ENCODE results near the gene CEP44.
A peak's percentile ranks its signal among the peaks of the same experiment; 100 is the strongest.
"Not testable (repeated sequence)": the region's sequence is repeated elsewhere in the genome, so short reads cannot be mapped to it uniquely, and the experiment has no call there.

The CEP44 gene

GRCh38 chr4:174332741-174333493 lies 49.2 kb downstream of the CEP44 start:
- Mint-ChIP-seq H3K4me3 (no peak overlapping the region), H3K27ac (no peak overlapping the region), H3K36me3 (peaks cover 5% of the 10 kb centered on the region), H3K4me1 (no peaks in the 10 kb centered on the region), H3K9me3 (no peaks in the 10 kb centered on the region), H3K27me3 (no peaks in the 10 kb centered on the region)
- ATAC-seq = no peak

- Mint-ChIP-seq H3K36me3 (peaks cover 5% of the 10 kb centered on the region), H3K27ac (no peak overlapping the region), H3K4me1 (no peaks in the 10 kb centered on the region), H3K9me3 (no peaks in the 10 kb centered on the region), H3K4me3 (no peak overlapping the region), H3K27me3 (no peaks in the 10 kb centered on the region)
- peak; percentile 34 for ATAC-seq
Measured at GRCh38 chr4:174334628-174335027, 50.9 kb downstream of the CEP44 start.

DNA sequence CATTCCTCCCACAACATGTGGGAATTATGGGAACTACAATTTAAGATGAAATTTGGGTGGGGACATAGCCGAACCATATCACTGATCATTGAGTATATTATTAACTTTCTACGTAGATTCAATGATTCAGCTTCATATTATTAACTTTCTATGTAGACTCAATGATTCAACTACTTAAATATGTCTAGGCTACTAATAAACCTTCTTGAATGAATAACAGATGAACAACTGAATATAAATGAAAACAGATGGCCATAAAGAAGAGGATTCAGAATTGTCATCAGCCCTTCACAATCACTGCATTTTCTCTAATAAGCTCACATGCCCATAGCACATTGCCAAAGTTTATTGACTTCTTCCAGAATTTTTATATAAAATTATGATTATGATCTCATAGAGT lies 57.0 kb downstream of the CEP44 start:
- ATAC-seq = no peak
- Mint-ChIP-seq H3K9me3 (peaks cover 3% of the 10 kb centered on the region), H3K4me1 (no peaks in the 10 kb centered on the region), H3K27me3 (peaks cover 11% of the 10 kb centered on the region), H3K4me3 (no peak overlapping the region), H3K36me3 (no peaks in the 10 kb centered on the region), H3K27ac (no peak overlapping the region)

DNA sequence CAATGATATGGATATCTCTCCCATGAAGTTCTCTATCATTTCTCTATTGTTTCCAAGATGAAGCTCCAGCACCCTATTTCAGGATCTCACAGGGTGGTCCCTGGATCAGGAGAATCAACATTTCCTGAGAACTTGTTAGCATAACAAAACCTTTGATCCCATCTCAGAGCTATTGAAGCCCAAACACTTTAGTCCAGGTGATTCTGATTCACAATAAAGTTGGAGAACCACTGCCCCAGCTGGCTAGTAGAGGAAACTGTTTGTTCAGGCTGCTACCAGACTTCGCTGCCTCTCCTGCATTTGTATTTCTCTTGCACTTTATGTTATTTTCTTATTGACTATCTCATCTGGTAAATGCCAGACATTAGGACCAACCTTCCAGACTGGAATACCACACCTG lies 65.4 kb downstream of the CEP44 start:
- no peak for ATAC-seq
- peaks cover 7% of the 10 kb centered on the region for H3K9me3 Mint-ChIP-seq
- H3K27ac Mint-ChIP-seq = no peak overlapping the region
- no peaks in the 10 kb centered on the region for H3K4me1 Mint-ChIP-seq
- peaks cover 56% of the 10 kb centered on the region for H3K27me3 Mint-ChIP-seq
- no peak overlapping the region for H3K4me3 Mint-ChIP-seq
- peaks cover 7% of the 10 kb centered on the region for H3K36me3 Mint-ChIP-seq

GRCh38 chr4:174352061-174352819 lies 68.5 kb downstream of the CEP44 start:
- no peak overlapping the region for H3K4me3 Mint-ChIP-seq
- peaks cover 7% of the 10 kb centered on the region for H3K36me3 Mint-ChIP-seq
- peaks cover 7% of the 10 kb centered on the region for H3K9me3 Mint-ChIP-seq
- peaks cover 45% of the 10 kb centered on the region for H3K27me3 Mint-ChIP-seq
- H3K27ac Mint-ChIP-seq = no peak overlapping the region
- no peak for ATAC-seq
- no peaks in the 10 kb centered on the region for H3K4me1 Mint-ChIP-seq

DNA sequence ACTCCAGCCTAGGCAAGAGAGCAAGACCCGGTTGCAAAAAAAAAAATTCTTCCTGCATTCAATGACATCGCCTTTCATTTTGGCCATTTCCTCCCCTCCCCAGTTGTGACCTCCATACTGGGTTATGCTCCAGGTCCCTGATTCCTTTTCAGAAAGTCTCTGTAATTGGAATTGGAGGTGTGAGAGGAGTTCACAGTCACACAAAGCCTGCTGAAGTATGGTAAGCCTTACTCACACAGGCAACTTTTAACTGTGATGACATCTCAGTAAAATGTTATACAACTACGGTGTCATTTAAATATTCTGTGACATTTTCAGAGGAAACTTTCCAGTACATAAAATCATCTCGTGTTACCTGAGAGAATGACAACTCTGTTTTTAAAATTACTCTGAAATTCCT lies 73.6 kb downstream of the CEP44 start:
- ATAC-seq = no peak
- H3K27me3 Mint-ChIP-seq = peaks cover 26% of the 10 kb centered on the region
- H3K27ac Mint-ChIP-seq = no peak overlapping the region
- H3K4me3 Mint-ChIP-seq = no peak overlapping the region
- no peaks in the 10 kb centered on the region for H3K36me3 Mint-ChIP-seq
- H3K9me3 Mint-ChIP-seq = no peaks in the 10 kb centered on the region
- H3K4me1 Mint-ChIP-seq = no peaks in the 10 kb centered on the region

GRCh38 chr4:174358410-174358809 lies 74.7 kb downstream of the CEP44 start:
- H3K27me3 Mint-ChIP-seq = peaks cover 26% of the 10 kb centered on the region
- no peaks in the 10 kb centered on the region for H3K36me3 Mint-ChIP-seq
- H3K27ac Mint-ChIP-seq = no peak overlapping the region
- no peak for ATAC-seq
- H3K4me1 Mint-ChIP-seq = no peaks in the 10 kb centered on the region
- no peak overlapping the region for H3K4me3 Mint-ChIP-seq
- no peaks in the 10 kb centered on the region for H3K9me3 Mint-ChIP-seq

DNA sequence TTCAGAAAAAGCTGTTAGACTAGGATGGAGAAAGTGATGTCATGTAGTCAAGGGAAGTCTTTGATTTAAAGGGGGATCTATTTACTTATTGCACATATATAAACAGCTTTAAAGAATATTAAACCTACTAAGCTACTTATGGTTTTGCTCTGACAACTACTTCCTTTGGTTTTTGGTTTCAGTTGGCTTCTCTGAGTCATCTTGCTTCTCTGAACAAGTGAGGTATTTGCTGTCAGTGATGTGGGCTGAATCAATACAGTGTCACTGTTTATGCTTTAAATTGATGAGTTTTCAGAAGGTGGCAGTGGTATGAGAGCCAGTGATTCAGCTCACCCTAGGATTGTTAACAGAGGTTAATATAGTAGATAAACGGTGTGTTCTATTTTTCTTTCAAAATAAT lies 75.1 kb downstream of the CEP44 start:
- H3K4me3 Mint-ChIP-seq = no peak overlapping the region
- peak; percentile 45 for ATAC-seq

DNA sequence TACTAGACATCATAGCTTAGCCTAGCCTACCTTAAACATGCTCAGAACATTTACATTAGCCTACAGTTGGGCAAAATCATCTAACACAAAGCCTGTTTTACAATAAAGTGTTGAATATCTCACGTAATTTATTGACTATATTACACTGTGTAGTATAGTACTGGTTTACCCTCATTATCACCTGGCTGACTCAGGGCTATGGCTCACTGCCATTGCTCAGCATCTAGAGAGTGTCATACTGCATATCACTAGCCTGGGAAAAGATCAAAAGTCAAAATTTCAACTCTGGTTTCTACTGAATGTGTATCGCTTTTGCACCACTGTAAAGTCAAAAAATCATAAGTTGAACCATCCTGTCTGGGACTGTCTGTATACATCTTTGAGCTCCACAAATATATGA lies 78.6 kb downstream of the CEP44 start:
- Mint-ChIP-seq H3K27ac (no peak overlapping the region), H3K27me3 (peaks cover 11% of the 10 kb centered on the region), H3K4me3 (no peak overlapping the region), H3K9me3 (no peaks in the 10 kb centered on the region), H3K4me1 (no peaks in the 10 kb centered on the region), H3K36me3 (no peaks in the 10 kb centered on the region)
- ATAC-seq = no peak

More for the DNA sequence above, 75.1 kb downstream of the CEP44 start:
- Mint-ChIP-seq H3K27ac (no peak overlapping the region), H3K4me1 (no peaks in the 10 kb centered on the region), H3K27me3 (peaks cover 26% of the 10 kb centered on the region), H3K36me3 (no peaks in the 10 kb centered on the region), H3K9me3 (no peaks in the 10 kb centered on the region)

- not testable (repeated sequence) for H3K27ac Mint-ChIP-seq, H3K4me1 Mint-ChIP-seq, H3K9me3 Mint-ChIP-seq, ATAC-seq, H3K36me3 Mint-ChIP-seq, H3K4me3 Mint-ChIP-seq, H3K27me3 Mint-ChIP-seq
Measured at GRCh38 chr4:174363782-174364181, 80.1 kb downstream of the CEP44 start.

DNA sequence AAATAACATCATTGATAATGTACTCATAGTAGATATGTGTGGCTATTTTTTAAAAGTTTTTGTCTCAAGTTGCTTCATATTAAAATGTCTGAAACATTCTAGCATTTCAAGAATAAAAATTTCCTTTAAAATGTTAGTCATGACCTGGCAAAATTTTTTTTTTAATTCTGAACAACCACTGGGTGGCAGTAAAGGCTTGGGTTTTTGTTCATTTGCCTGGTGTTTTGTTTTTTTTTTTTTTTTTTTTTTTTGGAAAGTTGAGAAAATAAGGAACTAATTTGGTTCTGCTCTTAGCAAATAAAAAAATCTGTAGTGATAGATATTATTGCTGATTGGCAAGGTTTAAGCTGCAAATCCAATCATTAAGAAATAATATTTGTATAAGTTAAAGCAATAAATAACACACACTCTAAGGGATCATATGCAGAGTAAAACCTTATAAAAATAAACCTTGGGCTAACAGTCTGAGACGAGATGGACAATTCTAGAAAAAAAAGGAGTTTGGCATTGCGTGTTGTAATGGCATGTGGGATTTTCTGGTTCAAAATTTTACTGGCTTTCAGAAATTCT lies 81.4 kb downstream of the CEP44 start:
- Mint-ChIP-seq H3K4me1 (no peaks in the 10 kb centered on the region), H3K27ac (no peak overlapping the region), H3K27me3 (no peaks in the 10 kb centered on the region), H3K4me3 (no peak overlapping the region), H3K36me3 (no peaks in the 10 kb centered on the region), H3K9me3 (no peaks in the 10 kb centered on the region)
- no peak for ATAC-seq

DNA sequence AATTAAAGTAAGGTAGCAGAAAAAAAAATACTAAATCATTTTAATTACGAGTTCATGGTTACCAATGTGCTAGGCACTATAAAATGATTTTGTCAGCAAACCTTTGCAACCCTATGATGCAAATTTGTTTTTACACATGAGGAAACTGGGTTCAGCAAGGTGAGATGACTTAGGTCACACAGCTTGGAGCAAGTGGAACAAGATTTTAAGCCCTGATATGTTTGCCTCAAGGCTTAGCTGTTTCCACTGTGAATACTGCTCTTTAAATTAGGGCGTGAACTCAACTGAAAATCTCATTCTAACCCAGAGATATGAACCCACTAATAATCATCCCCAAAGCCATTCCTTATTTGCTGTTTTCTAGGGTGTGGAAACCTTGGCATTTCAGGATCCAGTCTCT lies 86.3 kb downstream of the CEP44 start:
- no peaks in the 10 kb centered on the region for H3K4me1 Mint-ChIP-seq
- ATAC-seq = no peak
- no peaks in the 10 kb centered on the region for H3K36me3 Mint-ChIP-seq
- no peaks in the 10 kb centered on the region for H3K9me3 Mint-ChIP-seq
- H3K4me3 Mint-ChIP-seq = no peak overlapping the region
- H3K27me3 Mint-ChIP-seq = no peaks in the 10 kb centered on the region
- no peak overlapping the region for H3K27ac Mint-ChIP-seq

DNA sequence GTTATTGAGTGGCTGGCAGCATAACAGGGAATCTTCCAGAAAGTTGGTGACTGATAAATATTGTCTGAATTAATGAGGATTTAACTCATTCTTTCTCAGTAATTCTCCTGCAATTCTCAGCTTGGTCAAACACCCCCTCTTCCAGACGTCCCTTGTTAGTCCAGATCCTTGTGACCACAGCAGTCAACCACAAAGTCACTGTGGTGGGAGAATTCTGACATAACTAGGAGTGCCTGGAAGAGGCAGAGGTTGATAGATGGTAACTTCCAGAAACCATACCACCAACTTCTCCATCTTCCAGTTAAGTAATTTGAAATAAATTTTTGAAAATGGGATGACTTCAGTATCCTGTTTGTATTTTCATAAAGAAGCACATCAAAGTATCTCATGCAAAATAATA lies 90.1 kb downstream of the CEP44 start:
- H3K4me1 Mint-ChIP-seq = no peaks in the 10 kb centered on the region
- no peak overlapping the region for H3K4me3 Mint-ChIP-seq
- no peak overlapping the region for H3K27ac Mint-ChIP-seq
- H3K27me3 Mint-ChIP-seq = no peaks in the 10 kb centered on the region
- no peak for ATAC-seq
- no peaks in the 10 kb centered on the region for H3K36me3 Mint-ChIP-seq
- H3K9me3 Mint-ChIP-seq = no peaks in the 10 kb centered on the region

GRCh38 chr4:174375422-174375821 lies 91.7 kb downstream of the CEP44 start:
- Mint-ChIP-seq H3K9me3 (no peaks in the 10 kb centered on the region), H3K4me1 (no peaks in the 10 kb centered on the region), H3K27ac (no peak overlapping the region), H3K27me3 (peaks cover under 1% of the 10 kb centered on the region), H3K36me3 (no peaks in the 10 kb centered on the region), H3K4me3 (no peak overlapping the region)
- ATAC-seq = no peak

- ATAC-seq = no peak
- Mint-ChIP-seq H3K36me3 (no peaks in the 10 kb centered on the region), H3K4me1 (no peaks in the 10 kb centered on the region), H3K4me3 (no peak overlapping the region), H3K9me3 (no peaks in the 10 kb centered on the region), H3K27me3 (peaks cover 8% of the 10 kb centered on the region), H3K27ac (no peak overlapping the region)
Measured at GRCh38 chr4:174377613-174378012, 93.9 kb downstream of the CEP44 start.

- no peaks in the 10 kb centered on the region for H3K36me3 Mint-ChIP-seq
- H3K4me1 Mint-ChIP-seq = no peaks in the 10 kb centered on the region
- ATAC-seq = no peak
- H3K4me3 Mint-ChIP-seq = no peak overlapping the region
- peaks cover 8% of the 10 kb centered on the region for H3K27me3 Mint-ChIP-seq
- H3K27ac Mint-ChIP-seq = no peak overlapping the region
- no peaks in the 10 kb centered on the region for H3K9me3 Mint-ChIP-seq
Measured at GRCh38 chr4:174378951-174379350, 95.2 kb downstream of the CEP44 start.
